SK-N-SH treated with all-trans-retinoic acid at 6 μM for 48 hours (cell line): ENCODE data around the gene CTXN1.

Experiments
- ATAC-seq: fragments of 200-7000 bp; cut with Tn5 transposase; 3 replicates; pipeline ENCODE4 v1.9.1; 2020; ENCODE audit warnings: mild to moderate bottlenecking, moderate library complexity
- ARNTL ChIP-seq: fragments of 450-650 bp; formaldehyde crosslinking; IDR thresholded peaks from 2 replicates; pipeline ENCODE4 v1.5.0; 2020; ENCODE audit warnings: low read depth, mild to moderate bottlenecking, moderate library complexity, borderline replicate concordance
- BACH2 ChIP-seq: fragments of 250-450 bp; sonication (Bioruptor Pico); IDR thresholded peaks from 2 replicates; pipeline ENCODE4 v1.9.0; 2021; ENCODE audit warnings: mild to moderate bottlenecking, borderline replicate concordance
- CREB5 ChIP-seq: fragments of 250-450 bp; sonication (Bioruptor Pico); IDR thresholded peaks from 2 replicates; pipeline ENCODE4 v1.5.1; 2020; ENCODE audit warnings: low read depth, mild to moderate bottlenecking, moderate library complexity
- CSDC2 ChIP-seq: fragments of 250-450 bp; sonication (Bioruptor Pico); IDR thresholded peaks from 2 replicates; pipeline ENCODE4 v1.5.0; 2020; ENCODE audit warnings: mild to moderate bottlenecking, moderate library complexity
- CSRNP3 ChIP-seq: fragments of 250-450 bp; sonication (Bioruptor Pico); IDR thresholded peaks from 2 replicates; pipeline ENCODE4 v1.5.1; 2021; ENCODE audit warnings: mild to moderate bottlenecking, moderate library complexity
- ESRRG ChIP-seq: fragments of 250-450 bp; sonication (Bioruptor Pico); IDR thresholded peaks from 2 replicates; pipeline ENCODE4 v1.6.1; 2021; ENCODE audit warnings: mild to moderate bottlenecking
- GLIS3 ChIP-seq: fragments of 250-450 bp; sonication (Bioruptor Pico); IDR thresholded peaks from 2 replicates; pipeline ENCODE4 v1.5.0; 2020; ENCODE audit warnings: mild to moderate bottlenecking, moderate library complexity
- ISL1 ChIP-seq: fragments of 250-450 bp; sonication (Bioruptor Pico); IDR thresholded peaks from 2 replicates; pipeline ENCODE4 v2.1.2; 2022; ENCODE audit warnings: mild to moderate bottlenecking, moderate library complexity
- OSR1 ChIP-seq: fragments of 250-450 bp; sonication (Bioruptor Pico); IDR thresholded peaks from 2 replicates; pipeline ENCODE4 v1.8.0; 2022; ENCODE audit warnings: moderate library complexity, mild to moderate bottlenecking, inconsistent platforms
- PATZ1 ChIP-seq: fragments of 250-450 bp; sonication (Bioruptor Pico); IDR thresholded peaks from 2 replicates; pipeline ENCODE4 v1.8.0; 2020; ENCODE audit warnings: mild to moderate bottlenecking, moderate library complexity, borderline replicate concordance
- PPARA ChIP-seq: fragments of 250-450 bp; sonication (Bioruptor Pico); IDR thresholded peaks from 2 replicates; pipeline ENCODE4 v1.5.0; 2020; ENCODE audit warnings: mild to moderate bottlenecking, borderline replicate concordance
- RARB ChIP-seq: fragments of 250-450 bp; sonication (Bioruptor Pico); IDR thresholded peaks from 2 replicates; pipeline ENCODE4 v1.8.0; 2021; ENCODE audit warnings: mild to moderate bottlenecking, moderate library complexity
- SNAI2 ChIP-seq: fragments of 250-450 bp; sonication (Bioruptor Pico); IDR thresholded peaks from 2 replicates; pipeline ENCODE4 v1.5.0; 2020; ENCODE audit warnings: mild to moderate bottlenecking, moderate library complexity
- TCF4 ChIP-seq: fragments of 250-450 bp; sonication (Bioruptor Pico); IDR thresholded peaks from 2 replicates; pipeline ENCODE4 v1.8.0; 2021; ENCODE audit warnings: mild to moderate bottlenecking, moderate library complexity, borderline replicate concordance
- TSHZ2 ChIP-seq: fragments of 250-450 bp; sonication (Bioruptor Pico); IDR thresholded peaks from 2 replicates; pipeline ENCODE4 v1.5.0; 2020; ENCODE audit warnings: mild to moderate bottlenecking, moderate library complexity
- ZC3H10 ChIP-seq: fragments of 250-450 bp; sonication (Bioruptor Pico); IDR thresholded peaks from 2 replicates; pipeline ENCODE4 v1.5.1; 2021; ENCODE audit warnings: mild to moderate bottlenecking, moderate library complexity
- ZFP3 ChIP-seq: fragments of 250-450 bp; sonication (Bioruptor Pico); IDR thresholded peaks from 2 replicates; pipeline ENCODE4 v1.5.0; 2020; ENCODE audit warnings: mild to moderate bottlenecking, moderate library complexity
- ZFP30 ChIP-seq: fragments of 450-650 bp; formaldehyde crosslinking; IDR thresholded peaks from 2 replicates; pipeline ENCODE4 v1.5.0; 2022; ENCODE audit warnings: mild to moderate bottlenecking, moderate library complexity
- ZNF565 ChIP-seq: fragments of 450-650 bp; formaldehyde crosslinking; conservative IDR thresholded peaks from 2 replicates; pipeline ENCODE4 v1.5.0; 2020; ENCODE audit warnings: low read depth, mild to moderate bottlenecking, moderate library complexity
- ZNF70 ChIP-seq: fragments of 450-650 bp; formaldehyde crosslinking; IDR thresholded peaks from 2 replicates; pipeline ENCODE4 v1.5.0; 2020; ENCODE audit warnings: mild to moderate bottlenecking, moderate library complexity
- ZNF8 ChIP-seq: fragments of 450-650 bp; formaldehyde crosslinking; IDR thresholded peaks from 2 replicates; pipeline ENCODE4 v1.5.0; 2020; ENCODE audit warnings: mild to moderate bottlenecking, moderate library complexity

Gene CTXN1

GRCh38 chr19:7893362-7894101 is 32.4 kb downstream of the CTXN1 start:
- ATAC-seq, result peak; percentile 48; the same call in 2 of the 3 replicates

GRCh38 chr19:7888826-7889217 is 37.1 kb downstream of the CTXN1 start:
- TF ChIP-seq ZFP3 (CRISPR knock-in tag), result no peak
- no peak for TF ChIP-seq ZC3H10
- TF ChIP-seq ZFP30, result no peak
- TF ChIP-seq RARB, result no peak
- no peak for TF ChIP-seq ISL1 (CRISPR knock-in tag)
- no peak for TF ChIP-seq TCF4 (CRISPR knock-in tag)
- TF ChIP-seq CSDC2 (CRISPR knock-in tag), result no peak
- no peak for TF ChIP-seq GLIS3
- no peak for TF ChIP-seq ESRRG (CRISPR knock-in tag)
- no peak for TF ChIP-seq CSRNP3 (CRISPR knock-in tag)
- no peak for TF ChIP-seq ZNF8
- no peak for TF ChIP-seq ZNF565 (CRISPR knock-in tag)
- TF ChIP-seq PPARA (CRISPR knock-in tag), result no peak
- TF ChIP-seq BACH2, result no peak
- no peak for ATAC-seq

GRCh38 chr19:7888145-7888825 is 37.6 kb downstream of the CTXN1 start, which contains the start of gene LRRC8E:
Gene LRRC8E (plus strand): TSS chr19:7888510. CDS start chr19:7895604, 7,094 bp downstream.
- ATAC-seq, result no peak
- TF ChIP-seq CREB5 (CRISPR knock-in tag), result no peak
- TF ChIP-seq RARB, result no peak
- no peak for TF ChIP-seq ZFP3 (CRISPR knock-in tag)
- no peak for TF ChIP-seq OSR1
- no peak for TF ChIP-seq CSDC2 (CRISPR knock-in tag)
- TF ChIP-seq SNAI2 (CRISPR knock-in tag), result no peak
- no peak for TF ChIP-seq GLIS3
- TF ChIP-seq PATZ1 (CRISPR knock-in tag), result no peak
- TF ChIP-seq ZNF8, result no peak
- TF ChIP-seq ZNF70 (CRISPR knock-in tag), result no peak
- TF ChIP-seq ESRRG (CRISPR knock-in tag), result no peak
- no peak for TF ChIP-seq BACH2
- no peak for TF ChIP-seq CSRNP3 (CRISPR knock-in tag)
- TF ChIP-seq, all 23 proteins: peak for 0

GRCh38 chr19:7887408-7888144 is 38.4 kb downstream of the CTXN1 start:
- no peak for ATAC-seq
- no peak for TF ChIP-seq PPARA (CRISPR knock-in tag)
- TF ChIP-seq TSHZ2 (CRISPR knock-in tag), result no peak
- no peak for TF ChIP-seq BACH2
- no peak for TF ChIP-seq ZFP3 (CRISPR knock-in tag)
- no peak for TF ChIP-seq OSR1
- TF ChIP-seq ZC3H10, result no peak
- TF ChIP-seq ZNF8, result no peak
- TF ChIP-seq ARNTL (CRISPR knock-in tag), result no peak
